RWPE2 (cell line): ENCODE results near the gene IQGAP2.

Experiments used
- ATAC-seq: fragments of 200-7000 bp; cut with Tn5 transposase; 3 replicates; pipeline ENCODE4 v1.9.1; 2021; ENCODE audit warnings: low read depth
- DNase-seq: peaks from one replicate; pipeline ENCODE4 v3.0.0-alpha.2; 2020; ENCODE audit warnings: low spot score
- H3K27ac ChIP-seq: fragments of 450-650 bp; 2 replicates; pipeline ENCODE4 v1.5.1; 2017; ENCODE audit warnings: mild to moderate bottlenecking; ENCODE audit not compliant: poor library complexity, severe bottlenecking
- H3K27me3 ChIP-seq: fragments of 250-450 bp; sonication (Bioruptor Pico); 2 replicates; pipeline ENCODE4 v1.5.1; 2021; ENCODE audit warnings: mild to moderate bottlenecking, moderate library complexity; ENCODE audit not compliant: insufficient read depth, poor library complexity, severe bottlenecking
- H3K36me3 ChIP-seq: fragments of 250-450 bp; sonication (Bioruptor Pico); 2 replicates; pipeline ENCODE4 v1.5.1; 2020; ENCODE audit warnings: low read depth, mild to moderate bottlenecking, moderate library complexity
- H3K4me1 ChIP-seq: fragments of 250-450 bp; sonication (Bioruptor Pico); 2 replicates; pipeline ENCODE4 v1.5.1; 2021; ENCODE audit warnings: mild to moderate bottlenecking, moderate library complexity; ENCODE audit not compliant: insufficient read depth, poor library complexity, severe bottlenecking
- H3K4me3 ChIP-seq: fragments of 250-450 bp; sonication (Bioruptor Pico); 2 replicates; pipeline ENCODE4 v1.5.1; 2021; ENCODE audit warnings: mild to moderate bottlenecking, moderate library complexity; ENCODE audit not compliant: severe bottlenecking
- H3K9me3 ChIP-seq: fragments of 250-450 bp; sonication (Bioruptor Pico); 2 replicates; pipeline ENCODE4 v1.5.1; 2021; ENCODE audit warnings: mild to moderate bottlenecking, moderate library complexity; ENCODE audit not compliant: severe bottlenecking
- CTCF ChIP-seq: fragments of 450-650 bp; IDR thresholded peaks from one replicate; pipeline ENCODE4 v1.5.1; 2017; ENCODE audit warnings: mild to moderate bottlenecking, moderate library complexity; ENCODE audit not compliant: poor library complexity, severe bottlenecking

IQGAP2 gene

GRCh38 chr5:76717222-76718083 is 314.4 kb downstream of the IQGAP2 start:
- Histone ChIP-seq H3K9me3 (no peaks in the 10 kb centered on the region), H3K4me1 (peaks cover 5% of the 10 kb centered on the region), H3K36me3 (no peaks in the 10 kb centered on the region), H3K27me3 (no peaks in the 10 kb centered on the region), H3K4me3 (peak overlapping the region; percentile 86), H3K27ac (no peak overlapping the region)
- TF ChIP-seq CTCF: no peak
- ATAC-seq (no peak), DNase-seq (no peak)

GRCh38 chr5:76718381-76718832 is 315.3 kb downstream of the IQGAP2 start:
- no peak for ATAC-seq

GRCh38 chr5:76718880-76719279 is 315.8 kb downstream of the IQGAP2 start:
- H3K4me3 ChIP-seq: no peak overlapping the region
- H3K27ac ChIP-seq: no peak overlapping the region
- peaks cover 5% of the 10 kb centered on the region for H3K4me1 ChIP-seq
- H3K9me3 ChIP-seq: no peaks in the 10 kb centered on the region
- no peaks in the 10 kb centered on the region for H3K27me3 ChIP-seq
- ATAC-seq: no peak
- TF ChIP-seq CTCF: no peak
- no peaks in the 10 kb centered on the region for H3K36me3 ChIP-seq
- DNase-seq: no peak

More at GRCh38 chr5:76718381-76718832, 315.3 kb downstream of the IQGAP2 start:
- no peak overlapping the region for H3K4me3 ChIP-seq
- H3K27me3 ChIP-seq: no peaks in the 10 kb centered on the region
- no peaks in the 10 kb centered on the region for H3K36me3 ChIP-seq
- peaks cover 5% of the 10 kb centered on the region for H3K4me1 ChIP-seq
- no peaks in the 10 kb centered on the region for H3K9me3 ChIP-seq
- no peak for TF ChIP-seq CTCF
- no peak overlapping the region for H3K27ac ChIP-seq
- no peak for DNase-seq

GRCh38 chr5:76720988-76721569 is 318.0 kb downstream of the IQGAP2 start:
- H3K27ac ChIP-seq: no peak overlapping the region
- H3K27me3 ChIP-seq: no peaks in the 10 kb centered on the region
- ATAC-seq: no peak
- H3K4me3 ChIP-seq: no peak overlapping the region
- no peaks in the 10 kb centered on the region for H3K36me3 ChIP-seq
- H3K9me3 ChIP-seq: no peaks in the 10 kb centered on the region
- TF ChIP-seq CTCF: no peak
- no peak for DNase-seq
- peaks cover 5% of the 10 kb centered on the region for H3K4me1 ChIP-seq
